ENCODE data around the gene CIRBP.

Gene CIRBP

GRCh38 chr19:1252821-1253513, 16.2 kb upstream of the CIRBP start:
- H3K27me3 Mint-ChIP-seq (ENCODE audit: low read depth, poor library complexity), result no peaks in the 10 kb centered on the region
- no peak for TF ChIP-seq CTCF (IDR thresholded peaks at IDR 0.05)
- no peak overlapping the region for H3K27ac Mint-ChIP-seq
- no peaks in the 10 kb centered on the region for H3K9me3 Mint-ChIP-seq
- peaks cover 22% of the 10 kb centered on the region for H3K36me3 Mint-ChIP-seq (ENCODE audit: low read depth)
- peaks cover 30% of the 10 kb centered on the region for H3K4me1 Mint-ChIP-seq
- no peak for DNase-seq
- H3K4me3 Mint-ChIP-seq, result no peak overlapping the region

- DNase-seq, result no peak
- H3K27me3 Mint-ChIP-seq (ENCODE audit: low read depth, poor library complexity), result no peaks in the 10 kb centered on the region
- no peaks in the 10 kb centered on the region for H3K9me3 Mint-ChIP-seq
These were observed 15.5 kb upstream of the CIRBP start for GRCh38 chr19:1253514-1254080.

GRCh38 chr19:1254081-1254527, 15.0 kb upstream of the CIRBP start:
- H3K36me3 Mint-ChIP-seq (ENCODE audit: low read depth), result peaks cover 23% of the 10 kb centered on the region
- H3K27me3 Mint-ChIP-seq (ENCODE audit: low read depth, poor library complexity), result no peaks in the 10 kb centered on the region
- DNase-seq, result no peak
- no peak overlapping the region for H3K4me3 Mint-ChIP-seq
- no peak overlapping the region for H3K27ac Mint-ChIP-seq
- peaks cover 41% of the 10 kb centered on the region for H3K4me1 Mint-ChIP-seq
- TF ChIP-seq CTCF (IDR thresholded peaks at IDR 0.05), result no peak
- no peaks in the 10 kb centered on the region for H3K9me3 Mint-ChIP-seq

More at GRCh38 chr19:1253514-1254080, 15.5 kb upstream of the CIRBP start:
- H3K36me3 Mint-ChIP-seq (ENCODE audit: low read depth), result peaks cover 23% of the 10 kb centered on the region
- H3K4me1 Mint-ChIP-seq, result peaks cover 36% of the 10 kb centered on the region
- H3K4me3 Mint-ChIP-seq, result no peak overlapping the region
- H3K27ac Mint-ChIP-seq, result peak overlapping the region; percentile 51
- no peak for TF ChIP-seq CTCF (IDR thresholded peaks at IDR 0.05)

- Mint-ChIP-seq H3K4me3 (peak overlapping the region; percentile 28), H3K27me3 (ENCODE audit: low read depth, poor library complexity) (no peaks in the 10 kb centered on the region)
These were observed 14.5 kb upstream of the CIRBP start for GRCh38 chr19:1254530-1255185.

More at GRCh38 chr19:1254530-1255185, 14.5 kb upstream of the CIRBP start:
- Mint-ChIP-seq H3K4me1 (peaks cover 46% of the 10 kb centered on the region), H3K36me3 (ENCODE audit: low read depth) (peaks cover 23% of the 10 kb centered on the region), H3K27ac (no peak overlapping the region), H3K9me3 (no peaks in the 10 kb centered on the region)
- TF ChIP-seq CTCF (IDR thresholded peaks at IDR 0.05), result no peak
- no peak for DNase-seq
